ENCODE measurements around the gene DYNC1I2.
"Not testable (repeated sequence)": the region's sequence is repeated elsewhere in the genome, so short reads cannot be mapped to it uniquely, and the experiment has no call there.

Gene DYNC1I2

DNA sequence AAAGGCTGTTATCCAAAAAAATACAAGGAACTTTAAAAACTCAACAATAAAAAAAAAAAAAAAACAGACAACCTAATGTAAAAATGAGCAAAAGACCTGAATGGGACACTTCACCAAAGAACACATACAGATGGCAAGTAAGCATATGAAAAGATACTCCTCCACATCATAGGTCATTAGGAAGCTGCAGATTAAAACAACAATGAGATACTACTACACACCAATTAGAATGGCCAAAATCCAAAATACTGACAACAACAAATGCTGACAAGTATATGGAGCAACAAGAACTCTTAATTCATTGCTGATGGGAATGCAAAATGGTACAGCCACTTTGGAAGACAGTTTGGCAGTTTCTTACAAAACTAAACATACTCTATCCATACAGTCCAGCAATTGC, 84.2 kb downstream of the DYNC1I2 start:
- no peak for FAIRE-seq
- no peak for DNase-seq (ENCODE audit: extremely low spot score, insufficient read length, low read depth)

DNA sequence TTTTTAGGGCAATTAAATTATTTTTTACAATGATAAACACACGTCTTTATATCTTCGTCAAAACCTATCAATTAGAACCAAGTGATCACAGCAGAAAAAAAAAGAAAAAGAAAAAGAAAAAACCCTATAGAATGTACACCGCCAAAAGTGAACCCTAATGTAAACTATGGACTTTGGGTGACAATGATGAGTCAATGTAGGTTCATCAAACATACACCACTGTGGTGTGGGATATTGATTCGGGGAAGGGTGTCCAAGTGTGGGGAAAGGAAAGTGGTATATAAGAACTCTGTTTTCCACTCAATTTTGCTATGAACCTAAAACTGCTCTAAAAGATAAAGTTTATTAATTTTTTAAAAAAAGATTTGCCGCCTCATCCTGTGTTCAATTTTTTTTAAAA, 85.1 kb downstream of the DYNC1I2 start:
- DNase-seq (ENCODE audit: extremely low spot score, insufficient read length, low read depth) (no peak), FAIRE-seq (no peak)

DNA sequence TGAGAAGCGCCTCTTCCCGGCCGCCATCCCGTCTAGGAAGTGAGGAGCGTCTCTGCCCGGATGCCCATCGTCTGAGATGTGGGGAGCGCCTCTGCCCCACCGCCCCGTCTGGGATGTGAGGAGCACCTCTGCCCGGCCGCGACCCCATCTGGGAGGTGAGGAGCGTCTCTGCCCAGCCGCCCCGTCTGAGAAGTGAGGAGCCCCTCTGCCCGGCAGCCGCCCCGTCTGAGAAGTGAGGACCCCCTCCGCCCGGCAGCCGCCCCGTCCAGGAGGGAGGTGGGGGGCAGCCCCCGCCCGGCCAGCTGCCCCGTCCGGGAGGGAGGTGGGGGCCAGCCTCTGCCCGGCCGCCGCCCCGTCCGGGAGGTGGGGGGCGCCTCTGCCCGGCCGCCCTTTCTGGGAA, 87.3 kb downstream of the DYNC1I2 start:
- not testable (repeated sequence) for FAIRE-seq; DNase-seq (ENCODE audit: extremely low spot score, insufficient read length, low read depth)

DNA sequence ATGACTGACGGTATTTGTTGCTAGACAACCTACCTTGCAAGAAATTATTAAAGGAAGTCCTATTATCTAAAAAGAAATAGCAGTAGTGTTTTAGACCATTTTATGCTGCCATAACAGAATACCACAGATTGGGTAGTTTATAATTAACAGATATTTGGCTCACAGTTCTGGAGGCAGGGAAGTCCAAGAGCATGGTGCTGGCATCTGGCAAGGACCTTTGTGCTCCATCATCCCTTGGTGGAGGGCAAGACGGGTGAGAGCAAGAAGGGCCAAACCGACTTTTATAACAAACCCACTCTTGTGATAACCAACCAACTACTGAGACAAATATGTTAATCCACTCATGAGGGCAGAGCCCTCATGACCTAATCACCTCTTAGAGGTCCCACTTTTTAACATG, 91.2 kb downstream of the DYNC1I2 start:
- no peak for DNase-seq (ENCODE audit: extremely low spot score, insufficient read length, low read depth)

DNA sequence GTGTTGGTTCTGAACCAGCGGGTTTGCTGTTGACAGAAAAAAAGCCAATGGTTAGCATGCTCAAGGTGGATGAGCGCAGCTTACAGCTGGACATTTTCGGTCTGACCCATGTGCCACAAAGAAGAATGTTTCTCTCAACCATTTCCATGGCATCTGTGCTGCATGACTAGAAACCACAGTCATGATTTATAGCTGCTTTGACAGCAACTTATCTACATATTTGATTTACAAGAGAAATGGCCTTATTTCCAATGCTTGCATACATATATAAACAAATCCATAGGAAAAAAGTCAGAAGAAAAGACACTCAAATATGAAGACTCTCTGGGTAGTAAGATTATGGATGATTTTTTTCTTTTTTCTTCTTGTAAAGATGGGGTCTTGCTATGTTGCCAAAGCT, 98.2 kb downstream of the DYNC1I2 start:
- FAIRE-seq = no peak
- DNase-seq (ENCODE audit: extremely low spot score, insufficient read length, low read depth) = no peak

More for the DNA sequence above, 91.2 kb downstream of the DYNC1I2 start:
- FAIRE-seq = no peak

DNA sequence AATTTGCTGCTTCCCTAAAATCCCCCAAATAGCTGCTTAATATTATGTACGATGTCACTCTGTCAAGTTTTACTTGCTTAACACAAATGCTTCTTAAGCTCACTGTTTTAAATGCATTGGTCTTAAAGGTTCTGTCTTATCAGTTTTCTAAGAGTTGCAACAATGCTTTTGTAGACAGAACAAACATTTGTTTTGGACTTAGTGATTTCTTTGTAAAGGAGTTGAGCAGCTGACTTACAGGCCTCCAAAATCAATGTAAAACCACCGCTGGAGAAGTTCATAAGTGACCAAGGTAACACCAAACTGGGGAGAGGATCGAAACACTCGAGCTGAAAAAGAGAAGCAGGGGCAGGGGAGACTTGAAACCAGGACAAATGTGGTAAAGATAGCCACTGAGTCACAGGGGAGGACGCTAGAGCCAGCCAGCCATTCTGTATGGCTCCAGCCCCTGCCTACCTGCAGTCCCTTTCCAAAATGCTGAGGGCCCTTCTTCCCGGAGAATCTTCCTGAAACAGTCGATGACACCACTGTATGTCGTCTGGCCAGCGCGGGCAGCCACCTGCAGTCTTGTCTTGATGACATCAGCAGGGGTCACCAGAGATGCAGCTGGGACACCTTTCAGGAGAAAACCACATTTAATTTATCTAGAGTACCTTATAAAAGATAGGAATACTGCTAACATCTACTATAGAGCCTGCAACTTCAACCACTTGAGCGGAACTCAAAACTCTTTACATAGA, 100.2 kb downstream of the DYNC1I2 start:
- FAIRE-seq = no peak
- no peak for DNase-seq (ENCODE audit: extremely low spot score, insufficient read length, low read depth)

DNA sequence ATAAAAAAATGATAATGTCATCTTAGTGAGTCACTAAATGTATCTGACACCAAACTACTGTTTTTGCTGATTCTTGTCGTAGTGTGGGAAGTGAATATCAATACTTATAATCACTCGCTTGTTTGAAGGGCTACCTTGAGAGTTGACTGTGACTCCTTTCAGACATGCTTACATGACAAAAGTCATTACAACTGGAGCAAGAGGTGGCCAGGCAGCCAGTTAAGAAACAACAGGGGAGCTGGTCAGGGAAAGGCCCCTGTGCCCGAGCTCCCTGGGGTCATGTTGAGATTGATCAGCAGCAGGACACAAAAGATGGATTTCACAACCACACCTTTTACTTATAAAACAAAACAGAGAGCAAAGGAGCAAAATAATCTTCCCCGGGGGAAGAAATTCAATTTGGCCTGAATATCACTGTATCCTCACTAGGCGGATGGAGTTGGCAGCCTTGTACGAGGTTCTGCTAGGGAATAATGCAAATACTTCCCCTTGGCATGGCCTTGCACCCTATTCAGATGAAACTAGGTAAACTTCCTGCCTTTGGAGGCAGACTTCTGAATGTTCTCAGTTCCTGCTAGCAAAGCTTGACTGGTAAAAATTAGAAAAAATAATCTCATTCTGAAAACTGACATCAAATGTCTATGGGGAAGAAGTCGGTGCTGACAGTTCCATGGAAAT, 101.2 kb downstream of the DYNC1I2 start:
- DNase-seq (ENCODE audit: extremely low spot score, insufficient read length, low read depth) = no peak
- FAIRE-seq = no peak

DNA sequence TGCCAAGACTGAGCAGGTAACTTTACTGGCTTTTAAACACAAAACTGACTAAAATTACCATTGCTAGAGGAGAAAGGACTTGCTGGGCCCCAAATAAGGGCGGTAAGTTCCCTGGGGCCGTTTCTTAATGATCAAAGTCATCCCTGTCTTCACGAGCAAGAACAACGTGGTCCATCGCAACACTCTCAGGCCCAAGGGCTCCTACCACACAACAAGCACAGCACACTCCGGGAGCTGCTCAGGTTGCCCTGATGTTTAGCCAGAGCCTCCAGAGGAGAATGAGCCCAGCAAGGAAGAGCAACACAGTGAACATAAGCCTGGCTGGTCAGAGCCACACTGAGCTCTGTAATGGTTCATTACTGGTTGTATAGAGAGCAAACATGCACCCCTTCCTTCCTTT, 102.7 kb downstream of the DYNC1I2 start:
- DNase-seq (ENCODE audit: extremely low spot score, insufficient read length, low read depth) (no peak), FAIRE-seq (no peak)

DNA sequence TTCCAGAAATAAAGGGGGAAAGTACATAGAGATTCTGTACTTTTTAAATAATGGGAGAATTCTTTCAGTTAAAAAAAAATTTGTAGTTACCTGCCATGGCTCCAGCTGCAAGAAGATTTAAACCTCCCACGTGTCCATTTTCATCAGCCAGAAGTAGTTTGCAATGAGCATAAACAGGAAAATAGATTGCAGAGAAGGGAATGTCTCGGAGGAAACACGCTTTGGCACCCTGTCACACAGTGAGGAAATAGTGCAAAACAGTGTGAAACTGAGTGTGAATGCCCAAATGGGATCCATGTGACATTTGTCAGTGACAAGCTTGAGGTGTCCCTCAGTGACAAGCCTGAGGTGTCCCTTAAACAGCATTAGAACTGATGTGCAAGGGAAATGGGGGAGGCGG, 104.1 kb downstream of the DYNC1I2 start:
- no peak for DNase-seq (ENCODE audit: extremely low spot score, insufficient read length, low read depth)
- no peak for FAIRE-seq

DNA sequence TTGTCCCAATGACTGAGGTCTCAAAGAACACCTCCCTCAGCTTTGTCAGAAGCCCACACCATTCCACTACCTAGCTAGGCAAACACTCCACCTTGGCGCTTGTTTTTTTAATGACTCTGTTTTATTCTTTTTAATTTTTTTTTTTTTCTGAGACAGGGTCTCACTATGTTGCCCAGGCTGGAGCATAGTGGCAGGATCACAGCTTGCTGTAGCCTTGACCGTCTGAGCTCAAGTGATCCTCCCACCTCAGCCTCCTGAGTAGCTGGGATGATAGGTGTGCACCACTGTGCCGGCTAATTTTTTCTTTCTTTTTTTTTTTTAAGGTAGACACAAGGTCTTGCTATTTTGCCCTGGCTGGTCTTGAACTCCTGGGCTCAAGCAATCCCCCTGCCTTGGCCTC, 104.9 kb downstream of the DYNC1I2 start:
- FAIRE-seq (no peak), DNase-seq (ENCODE audit: extremely low spot score, insufficient read length, low read depth) (no peak)

DNA sequence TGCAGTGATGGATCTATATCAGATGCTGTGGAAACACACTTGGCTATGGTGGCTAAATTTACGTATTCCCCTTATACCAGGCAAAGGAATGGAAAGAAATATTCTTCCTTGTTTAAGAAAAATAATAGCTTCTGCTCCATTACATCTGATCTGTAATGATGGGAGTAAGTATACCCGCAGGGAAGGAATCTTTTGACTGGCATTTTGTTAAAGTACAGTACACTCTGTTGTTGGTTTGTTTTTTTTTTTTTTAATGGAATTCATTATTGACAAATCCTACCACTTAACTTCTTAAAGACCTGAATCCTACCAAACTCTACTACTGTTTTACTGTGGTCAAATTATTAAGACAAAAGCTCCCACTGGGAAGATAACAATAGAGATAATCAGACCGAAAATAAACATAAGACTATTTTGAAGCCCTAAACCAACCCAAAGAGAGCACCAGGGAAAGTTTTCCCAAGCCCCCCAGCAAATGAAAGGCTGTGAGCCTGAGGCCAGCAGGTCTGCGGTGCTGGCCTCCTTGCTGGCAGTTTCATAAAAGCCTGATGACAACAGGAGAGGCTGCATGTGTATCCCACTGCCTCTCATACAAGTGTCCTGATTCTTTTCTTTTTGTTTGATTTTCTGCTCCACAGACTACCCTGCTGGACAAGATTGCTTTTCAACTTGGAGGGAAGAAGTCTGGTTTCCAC, 105.8 kb downstream of the DYNC1I2 start:
- DNase-seq (ENCODE audit: extremely low spot score, insufficient read length, low read depth) (no peak), FAIRE-seq (no peak)

DNA sequence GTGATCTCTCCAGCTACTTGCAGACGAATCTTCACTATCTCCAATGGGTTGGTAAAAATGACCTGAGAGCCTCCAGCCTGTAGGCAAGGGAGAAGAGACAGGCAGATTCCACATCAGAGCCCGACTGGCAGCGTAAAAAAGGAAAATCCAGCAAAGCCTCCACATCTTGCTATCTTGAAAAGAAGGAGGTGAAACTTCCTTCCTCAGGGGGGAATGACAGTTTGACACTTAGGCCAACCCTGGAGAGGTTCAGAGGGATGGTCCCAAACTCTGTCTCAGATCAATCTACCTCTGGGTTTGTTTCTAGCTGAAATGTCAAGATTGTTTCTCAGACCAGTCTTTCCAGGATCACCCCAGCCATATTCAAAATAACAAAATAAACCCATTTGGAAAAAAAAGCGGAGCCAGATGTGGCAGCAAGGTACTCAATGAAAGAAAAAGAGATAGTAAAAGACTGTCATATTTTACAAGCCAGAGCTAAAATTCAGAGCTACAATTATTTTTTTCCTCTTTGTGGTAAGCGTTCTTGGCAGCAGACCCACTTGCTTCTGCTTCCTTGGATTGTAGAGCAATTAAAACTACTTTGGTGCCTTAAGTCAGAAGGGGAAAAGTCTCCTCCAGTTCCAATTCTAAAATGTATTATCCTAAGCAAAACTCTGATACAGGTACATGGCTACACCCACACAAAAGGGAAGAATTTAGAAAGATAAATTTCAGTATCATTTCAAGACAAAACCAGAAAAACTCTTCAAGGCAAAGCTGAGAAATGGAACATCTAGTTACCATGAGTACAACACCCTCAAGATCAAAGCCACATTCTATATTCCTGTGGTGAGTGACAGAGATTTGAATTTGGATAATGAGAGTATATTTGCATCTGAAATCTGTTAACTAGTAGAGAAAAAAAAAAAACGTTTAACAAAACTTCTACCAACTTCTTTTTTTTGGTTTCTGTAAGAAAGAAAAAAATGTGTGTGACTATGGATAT, 106.7 kb downstream of the DYNC1I2 start:
- DNase-seq (ENCODE audit: extremely low spot score, insufficient read length, low read depth) (no peak), FAIRE-seq (no peak)

DNA sequence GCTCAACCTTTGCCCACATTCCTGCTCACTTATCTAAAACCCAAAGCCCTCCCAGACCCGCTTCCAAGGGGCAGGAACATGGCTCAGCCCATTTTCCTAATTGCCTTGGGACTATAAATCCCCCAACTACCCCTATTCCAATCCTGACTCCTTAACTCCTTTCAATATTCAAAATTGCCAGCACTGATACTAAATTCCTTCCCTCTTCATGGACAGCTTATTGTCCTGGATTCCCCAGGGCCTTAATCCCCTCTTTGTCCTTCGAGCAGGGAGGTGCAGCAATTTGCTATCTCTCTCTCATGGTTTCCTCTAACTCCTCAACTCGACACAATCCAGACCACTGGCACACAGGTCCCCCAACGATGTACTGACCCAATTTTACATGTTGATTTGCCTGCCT, 107.6 kb downstream of the DYNC1I2 start:
- no peak for DNase-seq (ENCODE audit: extremely low spot score, insufficient read length, low read depth)
- no peak for FAIRE-seq

Measured in GM18507 (cell line).